ENCODE data around the gene PFKP.

DNA sequence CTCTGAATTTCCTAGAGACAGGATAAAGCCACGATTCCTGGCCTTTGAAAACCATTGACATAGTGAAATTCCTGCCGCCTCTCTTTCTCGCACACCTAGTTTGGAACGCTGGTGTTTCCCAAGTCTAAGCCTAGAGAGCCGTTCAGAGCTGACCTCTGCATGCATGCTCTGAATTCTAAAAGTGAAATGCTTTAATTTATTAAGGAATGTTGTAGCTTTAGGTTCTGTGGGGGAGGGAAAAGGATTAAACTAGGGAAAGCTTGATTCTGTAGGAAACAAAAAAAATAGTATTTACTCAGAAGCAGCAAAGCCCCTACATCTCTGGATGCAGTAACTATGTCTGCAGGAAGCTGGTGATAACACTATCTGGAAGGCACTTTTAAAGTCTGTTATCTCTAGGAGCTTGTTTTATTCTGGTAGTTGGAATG, 27.3 kb downstream of the PFKP start:
- TF ChIP-seq, protein P1, sequence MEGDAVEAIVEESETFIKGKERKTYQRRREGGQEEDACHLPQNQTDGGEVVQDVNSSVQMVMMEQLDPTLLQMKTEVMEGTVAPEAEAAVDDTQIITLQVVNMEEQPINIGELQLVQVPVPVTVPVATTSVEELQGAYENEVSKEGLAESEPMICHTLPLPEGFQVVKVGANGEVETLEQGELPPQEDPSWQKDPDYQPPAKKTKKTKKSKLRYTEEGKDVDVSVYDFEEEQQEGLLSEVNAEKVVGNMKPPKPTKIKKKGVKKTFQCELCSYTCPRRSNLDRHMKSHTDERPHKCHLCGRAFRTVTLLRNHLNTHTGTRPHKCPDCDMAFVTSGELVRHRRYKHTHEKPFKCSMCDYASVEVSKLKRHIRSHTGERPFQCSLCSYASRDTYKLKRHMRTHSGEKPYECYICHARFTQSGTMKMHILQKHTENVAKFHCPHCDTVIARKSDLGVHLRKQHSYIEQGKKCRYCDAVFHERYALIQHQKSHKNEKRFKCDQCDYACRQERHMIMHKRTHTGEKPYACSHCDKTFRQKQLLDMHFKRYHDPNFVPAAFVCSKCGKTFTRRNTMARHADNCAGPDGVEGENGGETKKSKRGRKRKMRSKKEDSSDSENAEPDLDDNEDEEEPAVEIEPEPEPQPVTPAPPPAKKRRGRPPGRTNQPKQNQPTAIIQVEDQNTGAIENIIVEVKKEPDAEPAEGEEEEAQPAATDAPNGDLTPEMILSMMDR (IDR thresholded peaks at IDR 0.05), result no peak
- TF ChIP-seq POLR2A (IDR thresholded peaks at IDR 0.05) (no peak), EP300 (IDR thresholded peaks at IDR 0.05) (no peak), POLR2AphosphoS5 (IDR thresholded peaks at IDR 0.05) (no peak)
